GM23248 (cell line): ENCODE data around the gene FKBP5.

Experiments used
- EZH2 ChIP-seq: fragments of 200-600 bp; sonication (generic); IDR thresholded peaks from 2 replicates; pipeline ENCODE4 v1.6.1; 2018; ENCODE audit warnings: antibody characterized with exemption, mild to moderate bottlenecking; ENCODE audit not compliant: insufficient read depth, poor library complexity, severe bottlenecking
- EZH2phosphoT487 ChIP-seq: fragments of 200-600 bp; sonication (generic); IDR thresholded peaks from 2 replicates; pipeline ENCODE4 v1.6.1; 2018; ENCODE audit warnings: antibody characterized with exemption, moderate library complexity, mild to moderate bottlenecking, low read depth; ENCODE audit not compliant: insufficient read depth

DNA sequence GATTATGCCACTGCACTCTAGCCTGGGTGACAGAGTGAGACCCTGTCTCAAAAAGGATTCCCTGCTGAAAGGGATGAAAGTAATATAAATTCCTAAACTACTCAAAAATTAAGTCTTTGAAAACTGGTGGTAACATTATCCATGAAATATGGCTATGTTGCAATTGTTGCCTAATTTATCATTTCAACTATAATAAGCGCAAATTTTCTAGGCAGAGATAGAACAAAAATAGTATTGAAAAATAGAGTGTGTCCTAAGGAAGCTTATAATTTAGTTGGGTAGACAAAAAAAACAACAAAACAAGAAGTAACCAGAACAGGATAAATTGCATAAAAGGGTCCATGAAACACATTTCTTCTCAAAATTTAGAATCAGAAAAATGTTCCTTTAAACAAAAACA lies 68.0 kb downstream of the FKBP5 start:
- TF ChIP-seq EZH2 = no peak
- TF ChIP-seq EZH2phosphoT487 = no peak
